ENCODE results near the gene ACAD10.
"Not testable (repeated sequence)": the region's sequence is repeated elsewhere in the genome, so short reads cannot be mapped to it uniquely, and the experiment has no call there.

The ACAD10 gene

GRCh38 chr12:111685811-111686573 is at the start of gene ACAD10, which contains the start of gene BRAP:
Gene ACAD10 (plus strand): TSS chr12:111686053. CDS start chr12:111692710, 6,657 bp downstream.
Gene BRAP (minus strand): TSS chr12:111685956. CDS start chr12:111685792, 164 bp downstream.
- peak; percentile 93 for DNase-seq

- DNase-seq, result peak; percentile 86
These were observed 49.5 kb upstream of the ACAD10 start for GRCh38 chr12:111636209-111636945.

GRCh38 chr12:111638556-111638955 is 47.3 kb upstream of the ACAD10 start:
- no peak for DNase-seq

- DNase-seq, result no peak
These were observed 45.3 kb upstream of the ACAD10 start for GRCh38 chr12:111640506-111640905.

GRCh38 chr12:111642681-111643426 is 43.0 kb upstream of the ACAD10 start:
- DNase-seq, result no peak

GRCh38 chr12:111643427-111643826 is 42.4 kb upstream of the ACAD10 start:
- DNase-seq, result no peak

GRCh38 chr12:111645433-111645832 is 40.4 kb upstream of the ACAD10 start:
- no peak for DNase-seq

GRCh38 chr12:111650912-111651311 is 34.9 kb upstream of the ACAD10 start:
- DNase-seq, result no peak

GRCh38 chr12:111652530-111652929 is 33.3 kb upstream of the ACAD10 start:
- DNase-seq, result not testable (repeated sequence)

GRCh38 chr12:111653596-111653995 is 32.3 kb upstream of the ACAD10 start:
- no peak for DNase-seq

- DNase-seq, result no peak
These were observed 30.5 kb upstream of the ACAD10 start for GRCh38 chr12:111655356-111655755.

GRCh38 chr12:111656016-111656415 is 29.8 kb upstream of the ACAD10 start:
- DNase-seq, result no peak

- DNase-seq, result no peak
These were observed 21.4 kb upstream of the ACAD10 start for GRCh38 chr12:111664499-111664898.

GRCh38 chr12:111664961-111665865 is 20.6 kb upstream of the ACAD10 start:
- DNase-seq, result no peak

- no peak for DNase-seq
These were observed 13.0 kb upstream of the ACAD10 start for GRCh38 chr12:111672822-111673381.

GRCh38 chr12:111673503-111673902 is 12.3 kb upstream of the ACAD10 start:
- DNase-seq, result peak; percentile 11

- no peak for DNase-seq
These were observed 8.7 kb upstream of the ACAD10 start for GRCh38 chr12:111677186-111677585.

GRCh38 chr12:111684485-111685198 is 1.2 kb upstream of the ACAD10 start:
- not testable (repeated sequence) for DNase-seq

GRCh38 chr12:111685322-111685810 is 487 bp upstream of the ACAD10 start:
- DNase-seq, result no peak

- no peak for DNase-seq
These were observed 787 bp downstream of the ACAD10 start for GRCh38 chr12:111686574-111687105.

GRCh38 chr12:111687255-111687654 is 1.4 kb downstream of the ACAD10 start:
- no peak for DNase-seq
